ENCODE data around the gene PPP1R18.

DNA sequence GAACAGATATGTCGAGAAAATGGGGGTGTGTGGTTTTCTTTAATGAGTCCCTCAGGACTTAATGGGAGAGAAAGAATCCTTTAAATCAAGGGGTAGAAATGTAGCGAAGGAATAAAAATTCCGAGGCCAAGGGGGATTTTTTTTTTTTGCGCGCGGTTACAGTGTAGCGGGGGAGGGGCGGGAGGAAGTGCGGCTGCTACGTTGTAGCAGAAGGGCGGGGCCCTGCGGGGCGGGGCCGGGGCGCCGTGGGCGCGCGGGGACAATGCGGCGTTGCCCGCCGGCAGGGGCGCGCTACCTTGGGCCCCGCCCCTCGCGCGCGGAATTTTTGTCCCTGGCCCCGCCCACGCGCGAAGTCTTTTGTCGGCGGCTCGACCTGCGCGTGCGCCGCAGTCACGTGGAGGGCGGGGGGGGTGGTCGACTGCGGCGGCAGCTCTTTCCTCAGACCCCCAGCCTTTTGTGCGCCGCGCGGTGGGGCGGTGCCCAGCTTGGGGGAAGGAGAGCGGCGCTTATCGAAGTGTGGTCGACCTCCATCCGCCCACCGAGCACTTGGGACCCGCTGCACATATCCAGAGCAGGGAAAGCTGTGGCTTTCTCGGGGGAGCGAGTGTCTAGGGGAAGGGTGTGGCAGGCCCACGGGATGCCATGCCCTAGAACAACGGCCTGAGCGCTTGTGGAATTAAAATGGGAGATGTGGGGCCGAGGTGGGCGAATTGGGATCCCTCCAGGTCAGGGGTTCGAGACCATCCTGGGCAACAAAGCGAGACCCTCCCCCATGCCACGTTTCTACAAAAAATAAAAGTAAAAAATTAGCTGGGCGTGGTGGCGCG is 35.0 kb upstream of the PPP1R18 start:
- TF ChIP-seq, protein P1, sequence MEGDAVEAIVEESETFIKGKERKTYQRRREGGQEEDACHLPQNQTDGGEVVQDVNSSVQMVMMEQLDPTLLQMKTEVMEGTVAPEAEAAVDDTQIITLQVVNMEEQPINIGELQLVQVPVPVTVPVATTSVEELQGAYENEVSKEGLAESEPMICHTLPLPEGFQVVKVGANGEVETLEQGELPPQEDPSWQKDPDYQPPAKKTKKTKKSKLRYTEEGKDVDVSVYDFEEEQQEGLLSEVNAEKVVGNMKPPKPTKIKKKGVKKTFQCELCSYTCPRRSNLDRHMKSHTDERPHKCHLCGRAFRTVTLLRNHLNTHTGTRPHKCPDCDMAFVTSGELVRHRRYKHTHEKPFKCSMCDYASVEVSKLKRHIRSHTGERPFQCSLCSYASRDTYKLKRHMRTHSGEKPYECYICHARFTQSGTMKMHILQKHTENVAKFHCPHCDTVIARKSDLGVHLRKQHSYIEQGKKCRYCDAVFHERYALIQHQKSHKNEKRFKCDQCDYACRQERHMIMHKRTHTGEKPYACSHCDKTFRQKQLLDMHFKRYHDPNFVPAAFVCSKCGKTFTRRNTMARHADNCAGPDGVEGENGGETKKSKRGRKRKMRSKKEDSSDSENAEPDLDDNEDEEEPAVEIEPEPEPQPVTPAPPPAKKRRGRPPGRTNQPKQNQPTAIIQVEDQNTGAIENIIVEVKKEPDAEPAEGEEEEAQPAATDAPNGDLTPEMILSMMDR (IDR thresholded peaks at IDR 0.05) = peak; percentile 35 to 70 (median 64)
- peak; percentile 47 to 67 for TF ChIP-seq POLR2A (IDR thresholded peaks at IDR 0.05)

Data from uterus (tissue), 2 donors.